Pons (tissue), 1 donor: ENCODE results near the gene BMPR1A.

Source experiments
- DNase-seq: peaks from one replicate; pipeline ENCODE4 v3.0.0-alpha.2; 2016; ENCODE audit warnings: low spot score

BMPR1A gene

GRCh38 chr10:86956848-86957448 is 200.5 kb downstream of the BMPR1A start:
- no peak for DNase-seq

- no peak for DNase-seq
Observed at GRCh38 chr10:86957471-86958115, 201.2 kb downstream of the BMPR1A start, which contains the start of gene MMRN2. Gene MMRN2 (minus strand): TSS chr10:86957615. CDS start chr10:86957541, 74 bp downstream.

- DNase-seq: no peak
Observed at GRCh38 chr10:86958116-86958900, 201.9 kb downstream of the BMPR1A start, which contains the start of gene SNCG. Gene SNCG (plus strand): TSS chr10:86958599. CDS start chr10:86958698, 99 bp downstream.

GRCh38 chr10:86958901-86959736 is 202.7 kb downstream of the BMPR1A start:
- no peak for DNase-seq

- no peak for DNase-seq
Observed at GRCh38 chr10:86959737-86960002, 203.3 kb downstream of the BMPR1A start.

GRCh38 chr10:86960003-86960862 is 203.8 kb downstream of the BMPR1A start:
- no peak for DNase-seq

GRCh38 chr10:86960863-86961434 is 204.5 kb downstream of the BMPR1A start:
- no peak for DNase-seq

- no peak for DNase-seq
Observed at GRCh38 chr10:86961481-86962091, 205.2 kb downstream of the BMPR1A start.

DNA sequence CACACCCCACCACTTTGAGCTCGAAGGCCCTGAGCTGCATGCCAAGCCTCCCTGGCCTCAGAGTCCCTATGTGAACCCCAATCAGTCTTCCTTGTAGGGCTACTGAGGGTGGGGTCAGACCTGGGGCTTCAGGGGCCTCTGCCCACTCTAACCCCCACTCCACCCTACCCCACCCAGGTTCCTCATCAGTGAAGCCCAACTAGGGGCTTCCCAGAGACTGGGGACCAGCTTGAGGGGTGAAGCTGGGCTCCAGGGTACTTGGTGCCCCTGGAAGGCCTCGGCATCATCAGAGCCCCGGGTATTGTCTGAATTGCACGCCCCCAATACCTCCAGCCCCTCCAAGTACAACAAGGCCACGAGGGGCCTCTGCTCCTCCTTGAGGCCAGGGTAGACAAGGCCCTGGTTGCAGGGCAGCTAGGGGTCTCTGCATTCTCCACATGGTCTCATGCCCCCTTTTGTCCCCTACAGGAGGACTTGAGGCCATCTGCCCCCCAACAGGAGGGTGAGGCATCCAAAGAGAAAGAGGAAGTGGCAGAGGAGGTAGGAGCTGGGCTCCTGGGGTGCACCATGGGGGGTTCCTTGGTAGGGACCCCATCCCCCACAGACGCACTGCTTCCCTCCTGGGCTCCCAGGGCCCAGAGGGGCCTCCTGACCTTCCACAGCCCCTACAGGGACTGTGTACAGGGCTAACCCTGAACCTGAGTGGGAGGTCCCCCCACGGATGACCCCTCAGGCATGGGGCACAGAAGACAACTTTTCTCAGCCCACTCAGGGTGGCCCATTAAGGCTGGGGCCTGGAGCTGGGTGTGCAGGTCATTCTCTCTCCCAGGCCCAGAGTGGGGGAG is 205.9 kb downstream of the BMPR1A start:
- no peak for DNase-seq

- DNase-seq: no peak
Observed at GRCh38 chr10:86962981-86963310, 206.5 kb downstream of the BMPR1A start.

DNA sequence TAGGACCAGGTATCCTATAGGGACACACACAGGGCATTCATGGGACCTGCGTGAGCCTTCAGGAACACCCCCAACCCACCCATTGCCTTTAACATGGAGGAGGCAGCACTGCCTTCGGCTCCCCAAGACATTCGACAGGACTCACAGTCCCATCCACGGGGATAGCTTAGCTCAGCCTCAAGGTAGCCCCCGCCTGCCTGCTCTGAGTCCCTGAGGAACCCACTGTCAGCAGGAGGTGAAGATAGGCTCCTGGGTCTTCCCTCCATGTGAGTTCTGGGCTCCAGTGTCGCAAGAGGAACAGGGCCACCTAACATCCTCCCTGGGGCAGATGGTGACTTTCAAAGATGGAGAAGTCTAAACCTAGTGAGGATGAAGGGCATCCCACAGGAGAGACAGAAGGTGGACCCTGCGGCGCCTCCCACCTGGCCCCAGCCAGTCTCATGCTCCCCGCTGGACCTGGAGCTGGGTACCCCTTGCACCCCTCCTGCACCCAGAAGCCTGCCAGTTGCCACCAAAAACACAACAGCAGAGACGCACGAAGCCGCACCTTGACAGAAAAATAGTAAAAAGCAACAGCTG is 207.0 kb downstream of the BMPR1A start:
- no peak for DNase-seq

DNA sequence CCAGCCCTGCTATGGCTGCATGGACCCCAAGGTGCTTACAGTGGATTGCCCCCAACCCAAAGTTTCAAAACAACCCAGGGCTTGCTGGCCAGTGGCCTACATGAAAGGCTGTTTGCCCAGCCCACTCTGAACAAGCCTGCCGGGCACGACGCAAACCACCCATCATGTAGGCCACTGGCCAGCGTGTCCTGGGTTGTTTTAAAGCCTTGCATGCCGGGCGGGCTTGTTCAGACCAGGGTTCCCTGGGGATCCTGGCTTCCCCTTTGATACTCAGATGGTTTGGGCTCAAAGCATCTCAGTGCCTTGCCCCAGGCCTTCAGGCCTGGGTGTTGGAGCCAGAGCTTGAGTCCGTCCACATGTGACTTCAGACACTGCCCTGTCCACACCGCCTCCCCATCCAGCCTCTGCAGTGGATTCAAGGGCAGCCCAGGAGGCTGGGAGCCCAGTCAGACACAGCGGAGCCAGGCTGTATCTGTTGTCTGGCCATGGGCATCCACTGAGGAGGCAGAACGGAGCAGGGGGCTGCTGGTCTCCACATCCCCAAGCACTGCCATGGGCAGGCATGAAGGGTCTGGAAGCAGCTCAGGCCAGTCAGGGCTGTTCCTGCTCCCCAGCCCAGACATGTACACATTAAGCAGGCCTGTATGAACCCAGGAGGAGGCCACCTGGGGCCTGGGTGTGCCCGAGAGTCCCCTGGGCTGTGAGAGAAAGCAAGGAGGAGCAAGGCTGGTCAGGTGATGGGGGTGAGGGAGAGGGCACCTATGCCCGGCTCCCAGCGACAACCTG is 207.8 kb downstream of the BMPR1A start:
- no peak for DNase-seq

GRCh38 chr10:86964847-86965190 is 208.4 kb downstream of the BMPR1A start:
- DNase-seq: no peak

GRCh38 chr10:86965986-86966654 is 209.7 kb downstream of the BMPR1A start:
- no peak for DNase-seq

DNA sequence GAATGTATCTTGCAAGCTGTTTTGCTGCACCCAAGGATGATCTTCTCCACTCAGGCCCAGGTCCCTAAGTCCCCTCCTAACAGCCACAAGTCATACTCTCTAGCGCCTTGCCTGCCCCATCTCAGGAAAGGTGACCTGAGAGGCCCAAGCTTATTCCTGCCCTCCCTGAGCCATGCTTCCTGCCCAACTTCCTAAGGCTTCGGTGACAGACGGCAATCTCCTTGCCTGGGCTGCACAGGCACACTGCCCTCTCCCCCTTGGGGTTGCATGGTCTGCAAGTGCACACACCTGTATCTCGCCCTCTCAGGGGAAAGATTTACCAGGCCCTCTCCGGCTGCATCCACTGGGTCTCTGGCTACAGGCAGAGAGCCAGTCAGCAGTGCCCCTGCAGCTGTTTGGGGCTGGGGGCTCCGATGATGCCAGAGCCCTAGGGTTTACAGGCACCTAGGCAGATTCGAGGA is 211.1 kb downstream of the BMPR1A start:
- no peak for DNase-seq

DNA sequence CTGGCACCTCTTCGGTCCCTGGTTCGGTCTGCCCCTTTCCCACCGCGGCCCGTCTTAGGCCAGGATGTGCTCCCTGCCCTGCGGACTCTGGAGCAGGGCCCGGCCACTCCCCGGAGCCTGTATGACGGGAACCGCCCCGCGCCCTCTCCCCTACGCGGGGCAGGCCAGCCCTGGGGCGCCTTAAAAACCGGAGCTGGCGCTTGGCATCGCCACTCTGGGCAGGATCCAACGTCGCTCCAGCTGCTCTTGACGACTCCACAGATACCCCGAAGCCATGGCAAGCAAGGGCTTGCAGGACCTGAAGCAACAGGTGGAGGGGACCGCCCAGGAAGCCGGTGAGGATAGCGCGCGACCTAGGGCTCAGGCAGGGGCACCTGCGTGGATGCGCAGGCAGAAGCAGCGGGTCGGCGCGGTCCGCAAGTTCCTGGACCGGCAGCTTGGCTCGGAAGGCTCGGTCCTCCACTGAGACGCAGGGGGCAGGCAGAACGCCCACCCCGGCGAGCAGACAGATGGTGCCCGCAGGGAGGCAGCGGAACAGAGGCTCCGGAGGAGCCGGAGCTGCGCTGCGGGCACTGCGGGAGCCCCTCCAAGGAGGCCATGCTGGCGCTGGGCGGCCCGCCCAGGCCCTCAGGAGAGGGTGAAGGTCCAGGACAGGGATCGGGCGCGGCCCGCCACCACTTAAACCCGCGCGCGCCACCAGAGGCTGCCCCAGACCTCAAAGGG is 212.0 kb downstream of the BMPR1A start, which contains the start of gene ADIRF:
Gene ADIRF (plus strand): TSS at position 212 of the 723 bp plus-strand sequence. CDS start 63 bp downstream, at position 275.
- no peak for DNase-seq

DNA sequence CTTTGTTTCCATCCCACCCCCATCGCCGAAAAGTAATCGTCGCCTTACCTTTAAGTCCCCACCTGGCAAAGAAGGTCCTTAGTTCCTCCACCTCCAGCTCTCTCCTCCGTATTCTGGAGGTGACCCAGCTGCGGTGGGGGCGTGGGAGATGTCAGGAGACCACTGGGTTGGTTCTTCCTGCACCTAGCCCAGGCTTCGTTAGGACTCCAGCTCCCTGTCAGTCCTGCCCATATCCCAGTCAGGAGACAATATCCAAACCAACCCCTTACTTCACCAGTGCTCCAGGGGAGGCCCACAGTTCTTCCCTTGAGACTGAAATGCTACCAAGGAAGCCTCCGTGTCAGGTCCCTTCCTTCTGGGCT is 212.6 kb downstream of the BMPR1A start:
- DNase-seq: no peak
